Tibial artery (tissue), 4 donors: ENCODE data around the gene RC3H2.
"Not testable (repeated sequence)": the region's sequence is repeated elsewhere in the genome, so short reads cannot be mapped to it uniquely, and the experiment has no call there.

Experiments used
- DNase-seq, 2 donors: peaks; one replicate each; pipeline ENCODE4 v3.0.0-alpha.2; 2019
- H3K27ac ChIP-seq, 2 donors: fragments of 200-600 bp; sonication (generic) in 1 of 2; 1 replicate in 1 of 2; 2 replicates in 1 of 2; pipeline ENCODE4 v1.5.1; 2018 to 2019; ENCODE audit warnings: mild to moderate bottlenecking in 1 of 2
- H3K27me3 ChIP-seq, 2 donors: fragments of 200-600 bp; sonication (generic) in 1 of 2; one replicate each; pipeline versions ENCODE4 v1.5.1 to v1.6.0; 2016 to 2019
- H3K36me3 ChIP-seq, 3 donors: fragments of 200-600 bp; sonication (generic) in 2 of 3; one replicate each; pipeline ENCODE4 v1.5.1; 2016 to 2019; ENCODE audit warnings: mild to moderate bottlenecking in 2 of 3
- H3K4me1 ChIP-seq, 4 donors: fragments of 200-600 bp; sonication (generic) in 2 of 4; 1 replicate in 3 of 4; 2 replicates in 1 of 4; pipeline ENCODE4 v1.5.1; 2016 to 2019
- H3K4me3 ChIP-seq, 2 donors: fragments of 200-600 bp; sonication (generic) in 1 of 2; 1 replicate in 1 of 2; 2 replicates in 1 of 2; pipeline ENCODE4 v1.5.1; 2018 to 2019; ENCODE audit warnings: mild to moderate bottlenecking in 2 of 2
- H3K9me3 ChIP-seq, 3 donors: fragments of 200-600 bp; sonication (generic) in 1 of 3; one replicate each; pipeline ENCODE4 v1.5.1; 2016 to 2019
- CTCF ChIP-seq, 2 experiments: fragments of 200-600 bp in 1 of 2; fragments of 450-650 bp in 1 of 2; IDR thresholded peaks; one replicate each; pipeline ENCODE4 v1.5.1; 2017 to 2019; ENCODE audit warnings: antibody characterized with exemption in 2 of 2, mild to moderate bottlenecking in 1 of 2, moderate library complexity in 1 of 2
- intact Hi-C: fragments of 100-400 bp; cut with DNase I; formaldehyde crosslinking; loops from one replicate; pipeline ENCODE4 v1.15.0; 2023; ENCODE audit warnings: low total_unique reads

The RC3H2 gene

GRCh38 chr9:122897969-122898368, 7.2 kb downstream of the RC3H2 start:
- intact Hi-C loops, result no loop called here
- H3K36me3 ChIP-seq, result peaks cover 6 to 27% (median 11%) of the 10 kb centered on the region in 3 donors
- no peak for TF ChIP-seq CTCF (IDR thresholded peaks at IDR 0.05)
- peaks cover 0 to 46% (median 7%) of the 10 kb centered on the region in 4 donors for H3K4me1 ChIP-seq
- no peak overlapping the region for H3K27ac ChIP-seq
- H3K9me3 ChIP-seq, result no peaks in the 10 kb centered on the region
- no peak for DNase-seq
- no peak overlapping the region for H3K4me3 ChIP-seq
- no peaks in the 10 kb centered on the region for H3K27me3 ChIP-seq

- H3K27me3 ChIP-seq, result no peaks in the 10 kb centered on the region
- no peaks in the 10 kb centered on the region for H3K9me3 ChIP-seq
- no peaks in the 10 kb centered on the region for H3K4me1 ChIP-seq
- no peak overlapping the region for H3K4me3 ChIP-seq
- peaks cover 63 to 76% (median 68%) of the 10 kb centered on the region in 3 donors for H3K36me3 ChIP-seq
- no peak for DNase-seq
- TF ChIP-seq CTCF (IDR thresholded peaks at IDR 0.05), result no peak
- H3K27ac ChIP-seq, result no peak overlapping the region
- intact Hi-C loops, result no loop called here
These were observed 16.7 kb downstream of the RC3H2 start for GRCh38 chr9:122888480-122888879.

- no peaks in the 10 kb centered on the region for H3K4me1 ChIP-seq
- intact Hi-C loops, result no loop called here
- TF ChIP-seq CTCF (IDR thresholded peaks at IDR 0.05), result no peak
- peaks cover 67 to 88% (median 76%) of the 10 kb centered on the region in 3 donors for H3K36me3 ChIP-seq
- no peak overlapping the region for H3K4me3 ChIP-seq
- DNase-seq, result no peak
- no peaks in the 10 kb centered on the region for H3K27me3 ChIP-seq
- H3K27ac ChIP-seq, result no peak overlapping the region
- H3K9me3 ChIP-seq, result no peaks in the 10 kb centered on the region
These were observed 22.0 kb downstream of the RC3H2 start for GRCh38 chr9:122883125-122883524.

GRCh38 chr9:122879443-122879842, 25.7 kb downstream of the RC3H2 start:
- H3K4me1 ChIP-seq, result no peaks in the 10 kb centered on the region
- H3K27me3 ChIP-seq, result no peaks in the 10 kb centered on the region
- H3K27ac ChIP-seq, result no peak overlapping the region
- no peak overlapping the region for H3K4me3 ChIP-seq
- intact Hi-C loops, result no loop called here
- peaks cover 95 to 100% (median 96%) of the 10 kb centered on the region in 3 donors for H3K36me3 ChIP-seq
- DNase-seq, result no peak
- TF ChIP-seq CTCF (IDR thresholded peaks at IDR 0.05), result no peak
- H3K9me3 ChIP-seq, result no peaks in the 10 kb centered on the region

GRCh38 chr9:122875523-122875922, 29.6 kb downstream of the RC3H2 start:
- H3K4me1 ChIP-seq, result no peaks in the 10 kb centered on the region
- no peak overlapping the region for H3K4me3 ChIP-seq
- peaks cover 86 to 100% (median 97%) of the 10 kb centered on the region in 3 donors for H3K36me3 ChIP-seq
- H3K27ac ChIP-seq, result no peak overlapping the region
- H3K9me3 ChIP-seq, result no peaks in the 10 kb centered on the region
- DNase-seq, result no peak
- H3K27me3 ChIP-seq, result no peaks in the 10 kb centered on the region
- no peak for TF ChIP-seq CTCF (IDR thresholded peaks at IDR 0.05)
- intact Hi-C loops, result no loop called here

GRCh38 chr9:122867276-122867675, 37.9 kb downstream of the RC3H2 start:
- H3K36me3 ChIP-seq, result peaks cover 11 to 59% (median 46%) of the 10 kb centered on the region in 3 donors
- intact Hi-C loops, DNase-seq, H3K27ac ChIP-seq, H3K27me3 ChIP-seq, H3K4me3 ChIP-seq, H3K9me3 ChIP-seq, H3K4me1 ChIP-seq: not testable (repeated sequence)
